ENCODE measurements around the gene PRPH. TPM values are rescaled to one million over a fixed set of nuclear protein-coding genes. Genes with fewer than 3 reads are reported as not detected.
"Not testable (repeated sequence)": the region's sequence is repeated elsewhere in the genome, so short reads cannot be mapped to it uniquely, and the experiment has no call there.

PRPH gene
- polyA plus RNA-seq, 3 donors = not detected

- 100% methylated on average over 2 of the region's 5 CpGs for WGBS (ENCODE audit: insufficient coverage)
- Histone ChIP-seq H4K20me1 (ENCODE audit: insufficient read depth, low read length) (no peaks in the 10 kb centered on the region), H3K4me1 (ENCODE audit: control insufficient read depth in 1 of 2, insufficient read depth in 2 of 2, low read length in 2 of 2) (peaks cover 18 to 20% of the 10 kb centered on the region in 2 donors), H3K9me3 (replicated peaks in 1 of 2; ENCODE audit: control insufficient read depth in 1 of 2, insufficient read depth in 1 of 2, low read length in 2 of 2) (no peaks in the 10 kb centered on the region), H3K4me2 (replicated peaks; ENCODE audit: extremely low read depth, low read length, poor library complexity, severe bottlenecking) (no peak overlapping the region), H3K27ac (ENCODE audit: low read depth in 1 of 2, low read length in 2 of 2) (no peak overlapping the region), H3K4me3 (replicated peaks in 1 of 3; ENCODE audit: low read depth in 2 of 3, low read length in 3 of 3) (no peak overlapping the region), H3K36me3 (replicated peaks in 1 of 2; ENCODE audit: control insufficient read depth in 1 of 2, insufficient read depth in 2 of 2, low read length in 2 of 2) (no peaks in the 10 kb centered on the region), H2AFZ (ENCODE audit: insufficient read depth, low read depth, low read length, poor library complexity, severe bottlenecking) (no peak overlapping the region), H3K9ac (ENCODE audit: insufficient read depth, low read length, poor library complexity, severe bottlenecking) (no peak overlapping the region), H3K79me2 (ENCODE audit: insufficient read depth, low read length) (no peaks in the 10 kb centered on the region), H3K27me3 (ENCODE audit: control insufficient read depth in 2 of 2, insufficient read depth in 2 of 2, low read length in 2 of 2) (peaks cover 5 to 7% of the 10 kb centered on the region in 2 donors)
- TF ChIP-seq, protein P1, sequence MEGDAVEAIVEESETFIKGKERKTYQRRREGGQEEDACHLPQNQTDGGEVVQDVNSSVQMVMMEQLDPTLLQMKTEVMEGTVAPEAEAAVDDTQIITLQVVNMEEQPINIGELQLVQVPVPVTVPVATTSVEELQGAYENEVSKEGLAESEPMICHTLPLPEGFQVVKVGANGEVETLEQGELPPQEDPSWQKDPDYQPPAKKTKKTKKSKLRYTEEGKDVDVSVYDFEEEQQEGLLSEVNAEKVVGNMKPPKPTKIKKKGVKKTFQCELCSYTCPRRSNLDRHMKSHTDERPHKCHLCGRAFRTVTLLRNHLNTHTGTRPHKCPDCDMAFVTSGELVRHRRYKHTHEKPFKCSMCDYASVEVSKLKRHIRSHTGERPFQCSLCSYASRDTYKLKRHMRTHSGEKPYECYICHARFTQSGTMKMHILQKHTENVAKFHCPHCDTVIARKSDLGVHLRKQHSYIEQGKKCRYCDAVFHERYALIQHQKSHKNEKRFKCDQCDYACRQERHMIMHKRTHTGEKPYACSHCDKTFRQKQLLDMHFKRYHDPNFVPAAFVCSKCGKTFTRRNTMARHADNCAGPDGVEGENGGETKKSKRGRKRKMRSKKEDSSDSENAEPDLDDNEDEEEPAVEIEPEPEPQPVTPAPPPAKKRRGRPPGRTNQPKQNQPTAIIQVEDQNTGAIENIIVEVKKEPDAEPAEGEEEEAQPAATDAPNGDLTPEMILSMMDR (IDR thresholded peaks at IDR 0.05) = no peak
- peaks cover 19% of the 10 kb centered on the region for H3K4me1 Mint-ChIP-seq
- peaks cover 3 to 29% (median 17%) of the 10 kb centered on the region in 3 donors for H3K27me3 Mint-ChIP-seq (ENCODE audit: low read depth in 3 of 3)
- DNase-seq = no peak
- no peak overlapping the region for H3K27ac Mint-ChIP-seq
- intact Hi-C loops (cut with micrococcal nuclease) = no loop called here
- H3K9me3 Mint-ChIP-seq = peaks cover 0 to 1% (median 0%) of the 10 kb centered on the region in 7 donors
- no peaks in the 10 kb centered on the region for H3K36me3 Mint-ChIP-seq
- H3K4me3 Mint-ChIP-seq = no peak overlapping the region
Observed at GRCh38 chr12:49282302-49282701, 12.6 kb upstream of the PRPH start.

DNA sequence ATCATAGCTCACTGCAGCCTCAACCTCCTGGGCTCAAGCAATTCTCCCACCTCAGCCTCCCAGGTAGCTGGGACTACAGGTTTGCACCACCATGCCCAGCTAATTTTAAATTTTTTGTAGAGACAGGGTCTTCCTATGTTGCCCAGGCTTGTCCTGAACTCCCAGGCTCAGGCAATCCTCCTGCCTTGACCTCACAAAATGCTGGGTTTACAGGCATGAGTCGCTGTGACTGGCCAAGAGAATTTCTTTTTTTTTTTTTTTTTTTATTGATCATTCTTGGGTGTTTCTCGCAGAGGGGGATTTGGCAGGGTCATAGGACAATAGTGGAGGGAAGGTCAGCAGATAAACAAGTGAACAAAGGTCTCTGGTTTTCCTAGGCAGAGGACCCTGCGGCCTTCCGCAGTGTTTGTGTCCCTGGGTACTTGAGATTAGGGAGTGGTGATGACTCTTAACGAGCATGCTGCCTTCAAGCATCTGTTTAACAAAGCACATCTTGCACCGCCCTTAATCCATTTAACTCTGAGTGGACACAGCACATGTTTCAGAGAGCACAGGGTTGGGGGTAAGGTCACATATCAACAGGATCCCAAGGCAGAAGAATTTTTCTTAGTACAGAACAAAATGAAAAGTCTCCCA, 12.1 kb upstream of the PRPH start:
- H3K27ac ChIP-seq (ENCODE audit: low read depth in 1 of 2, low read length in 2 of 2); intact Hi-C loops (cut with micrococcal nuclease); H3K4me2 ChIP-seq (replicated peaks; ENCODE audit: extremely low read depth, low read length, poor library complexity, severe bottlenecking); H3K27ac Mint-ChIP-seq; H3K9me3 ChIP-seq (replicated peaks in 1 of 2; ENCODE audit: control insufficient read depth in 1 of 2, insufficient read depth in 1 of 2, low read length in 2 of 2); H3K4me3 Mint-ChIP-seq; H3K9ac ChIP-seq (ENCODE audit: insufficient read depth, low read length, poor library complexity, severe bottlenecking); H3K9me3 Mint-ChIP-seq; H4K20me1 ChIP-seq (ENCODE audit: insufficient read depth, low read length); DNase-seq; H3K36me3 Mint-ChIP-seq; H3K79me2 ChIP-seq (ENCODE audit: insufficient read depth, low read length); H2AFZ ChIP-seq (ENCODE audit: insufficient read depth, low read depth, low read length, poor library complexity, severe bottlenecking); H3K4me3 ChIP-seq (replicated peaks in 1 of 3; ENCODE audit: low read depth in 2 of 3, low read length in 3 of 3); H3K36me3 ChIP-seq (replicated peaks in 1 of 2; ENCODE audit: control insufficient read depth in 1 of 2, insufficient read depth in 2 of 2, low read length in 2 of 2): not testable (repeated sequence)
- H3K27me3 ChIP-seq (ENCODE audit: control insufficient read depth in 2 of 2, insufficient read depth in 2 of 2, low read length in 2 of 2) = peaks cover 6 to 12% of the 10 kb centered on the region in 2 donors
- H3K4me1 ChIP-seq (ENCODE audit: control insufficient read depth in 1 of 2, insufficient read depth in 2 of 2, low read length in 2 of 2) = peaks cover 18 to 20% of the 10 kb centered on the region in 2 donors
- Mint-ChIP-seq H3K4me1 (peaks cover 19% of the 10 kb centered on the region), H3K27me3 (ENCODE audit: low read depth in 3 of 3) (peaks cover 4 to 35% (median 19%) of the 10 kb centered on the region in 3 donors)
- WGBS (ENCODE audit: insufficient coverage) = no CpG with 5 or more reads among the region's 6 CpGs
